Karpas-422 (cell line): Measurements from ENCODE around the gene CEP350. TPM values are rescaled to one million over a fixed set of nuclear protein-coding genes. Genes with fewer than 3 reads are reported as not detected.
"Not testable (repeated sequence)": the region's sequence is repeated elsewhere in the genome, so short reads cannot be mapped to it uniquely, and the experiment has no call there.

Experiments used
- DNase-seq: peaks from one replicate; pipeline ENCODE4 v3.0.0-alpha.2; 2015
- H2AFZ ChIP-seq: fragments of 200-600 bp; sonication (generic); 2 replicates; pipeline ENCODE4 v1.6.1; 2014; ENCODE audit warnings: antibody characterized with exemption, low read length, mixed read lengths
- H3K27ac ChIP-seq: fragments of 200-600 bp; sonication (generic); 2 replicates; pipeline ENCODE4 v1.5.1; 2014; ENCODE audit warnings: mild to moderate bottlenecking, low read length, moderate library complexity
- H3K27me3 ChIP-seq: fragments of 200-600 bp; sonication (generic); 2 replicates; pipeline ENCODE4 v1.6.1; 2014; ENCODE audit warnings: low read length, mixed read lengths
- H3K36me3 ChIP-seq: fragments of 200-600 bp; sonication (generic); 2 replicates; pipeline ENCODE4 v1.6.1; 2014; ENCODE audit warnings: low read length, mixed read lengths; ENCODE audit not compliant: insufficient read depth
- H3K4me1 ChIP-seq: fragments of 200-600 bp; sonication (generic); 2 replicates; pipeline ENCODE4 v1.6.1; 2014; ENCODE audit warnings: mild to moderate bottlenecking, low read length, mixed read lengths
- H3K4me2 ChIP-seq: fragments of 200-600 bp; sonication (generic); 2 replicates; pipeline ENCODE4 v1.6.1; 2014; ENCODE audit warnings: low read length, low read depth, mild to moderate bottlenecking; ENCODE audit not compliant: poor library complexity, severe bottlenecking
- H3K4me3 ChIP-seq: fragments of 200-600 bp; sonication (generic); 2 replicates; pipeline ENCODE4 v1.5.1; 2014; ENCODE audit warnings: mild to moderate bottlenecking, antibody characterized with exemption, low read length, mixed read lengths
- H3K79me2 ChIP-seq: fragments of 200-600 bp; sonication (generic); 2 replicates; pipeline ENCODE4 v1.6.1; 2014; ENCODE audit warnings: mild to moderate bottlenecking, low read length, mixed read lengths
- H3K9ac ChIP-seq: fragments of 200-600 bp; sonication (generic); 2 replicates; pipeline ENCODE4 v1.6.0; 2014; ENCODE audit warnings: low read length
- H3K9me2 ChIP-seq: fragments of 200-600 bp; sonication (generic), shearing (Covaris generic); replicated peaks from 2 replicates; pipeline ENCODE4 v1.6.0; 2014; ENCODE audit warnings: mild to moderate bottlenecking, low read length, moderate library complexity; ENCODE audit not compliant: insufficient read depth
- H3K9me3 ChIP-seq: fragments of 300-700, 200-600 bp; sonication (generic); 2 replicates; pipeline ENCODE4 v1.6.1; 2014; ENCODE audit warnings: low read length, mixed read lengths
- H4K20me1 ChIP-seq: fragments of 200-600 bp; sonication (generic); 2 replicates; pipeline ENCODE4 v1.6.1; 2014; ENCODE audit warnings: mild to moderate bottlenecking, antibody characterized with exemption, low read length, low read depth; ENCODE audit not compliant: insufficient read depth
- total RNA-seq: library from RNA; depleted of rRNA; stranded (reverse); fragments of >200 nt; shearing (Covaris generic); gene quantifications from 2 replicates; pipeline ENCODE4 v1.2.3, GENCODE V29; 2014; ENCODE audit warnings: low replicate concordance

CEP350 gene
- total RNA-seq, 1 experiment from 2014 or later, result 72.3 TPM

DNA sequence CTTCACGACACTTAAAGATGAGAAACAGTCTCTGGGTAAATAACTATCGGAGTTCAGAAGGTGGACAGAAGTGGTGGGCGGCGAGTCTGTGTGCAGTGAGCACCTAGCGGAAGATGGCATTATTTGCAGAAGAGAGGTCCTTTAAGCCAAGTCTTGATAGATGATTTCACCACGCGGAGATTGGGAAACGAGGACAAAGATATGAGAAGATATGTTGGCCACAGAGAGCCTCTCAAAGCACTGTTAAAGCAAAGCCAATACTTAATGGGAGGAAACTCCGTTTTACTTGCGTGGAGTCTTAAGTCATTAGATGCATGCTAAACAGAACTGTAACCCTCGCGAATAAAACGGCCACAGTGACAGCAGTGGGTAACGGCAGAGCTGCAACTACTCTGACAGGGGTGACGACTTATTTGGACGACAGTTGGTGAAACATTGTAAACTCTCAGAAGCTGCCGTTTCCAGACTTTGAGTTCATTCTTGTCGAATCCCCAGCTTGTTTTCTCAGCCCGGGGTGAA lies 577 bp upstream of the CEP350 start:
- peak; percentile 80 for DNase-seq
- H3K4me3 ChIP-seq, result peak overlapping the region; percentile 83
- peaks cover 54% of the 10 kb centered on the region for H3K4me1 ChIP-seq

DNA sequence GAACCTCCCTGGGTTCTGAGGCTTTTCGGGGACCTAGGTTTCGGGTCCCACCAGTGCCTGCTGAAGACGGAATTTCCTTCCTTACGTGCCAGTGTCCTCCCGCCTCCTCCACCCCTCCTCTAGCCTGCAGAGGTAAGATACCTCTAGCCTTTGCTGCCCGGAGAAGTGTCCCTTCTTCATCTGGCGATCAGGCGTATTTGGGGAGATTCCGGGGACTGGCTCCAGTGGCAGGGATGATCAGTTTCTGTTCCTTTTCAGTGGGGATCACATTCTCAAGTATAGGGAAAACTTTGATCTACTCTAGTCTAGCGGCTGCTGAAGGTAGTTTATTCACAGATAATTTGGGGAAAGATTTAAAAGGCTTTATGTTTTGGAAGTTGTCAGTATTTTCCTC lies 674 bp downstream of the CEP350 start:
- Histone ChIP-seq H3K4me1 (peaks cover 54% of the 10 kb centered on the region), H3K79me2 (peaks cover 57% of the 10 kb centered on the region), H3K27me3 (no peaks in the 10 kb centered on the region), H3K4me2 (peak overlapping the region; percentile 99), H3K36me3 (0 out of 2 replicates have a peak, but pooled peaks cover 4% of the 10 kb centered on the region), H3K9me3 (no peaks in the 10 kb centered on the region), H2AFZ (no peak overlapping the region), H3K9ac (peak overlapping the region; percentile 91), H3K27ac (peak overlapping the region; percentile 61), H3K9me2 (no peaks in the 10 kb centered on the region; the same call in 1 of the 2 replicates), H4K20me1 (0 out of 2 replicates have a peak, but pooled peaks cover 5% of the 10 kb centered on the region), H3K4me3 (peak overlapping the region; percentile 83)
- no peak for DNase-seq

More for the DNA sequence above, 577 bp upstream of the CEP350 start:
- no peaks in the 10 kb centered on the region for H3K27me3 ChIP-seq
- peaks cover 45% of the 10 kb centered on the region for H3K79me2 ChIP-seq
- peak overlapping the region; percentile 82 for H3K4me2 ChIP-seq
- peak overlapping the region; percentile 76 for H2AFZ ChIP-seq
- no peaks in the 10 kb centered on the region for H3K9me3 ChIP-seq
- H4K20me1 ChIP-seq, result 0 out of 2 replicates have a peak, but pooled peaks cover 5% of the 10 kb centered on the region
- 0 out of 2 replicates have a peak, but pooled peaks cover 3% of the 10 kb centered on the region for H3K36me3 ChIP-seq
- H3K9ac ChIP-seq, result peak overlapping the region; percentile 75
- peak overlapping the region; percentile 79 for H3K27ac ChIP-seq
- H3K9me2 ChIP-seq, result no peaks in the 10 kb centered on the region; the same call in 1 of the 2 replicates

DNA sequence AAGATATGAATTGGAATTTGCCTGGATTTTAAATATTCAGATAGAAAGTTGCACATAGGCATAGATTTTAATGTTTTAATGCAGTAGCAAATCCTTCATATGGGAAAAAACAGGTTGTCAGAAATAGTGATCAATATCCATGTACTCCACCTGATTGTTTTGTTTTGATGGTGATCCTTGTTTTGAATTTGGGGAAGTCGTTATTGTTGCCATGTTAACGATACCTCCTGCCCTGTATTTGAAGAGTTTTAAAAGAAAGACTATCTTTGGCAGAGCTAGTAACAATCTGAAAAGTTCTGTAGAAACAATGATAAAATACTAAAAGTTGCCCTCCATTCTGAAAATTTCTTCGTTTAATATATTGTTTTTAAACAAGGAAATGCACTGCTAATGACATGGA lies 1.1 kb downstream of the CEP350 start:
- peak overlapping the region; percentile 99 for H3K4me2 ChIP-seq
- peaks cover 61% of the 10 kb centered on the region for H3K79me2 ChIP-seq
- H3K27ac ChIP-seq, result peak overlapping the region; percentile 61

DNA sequence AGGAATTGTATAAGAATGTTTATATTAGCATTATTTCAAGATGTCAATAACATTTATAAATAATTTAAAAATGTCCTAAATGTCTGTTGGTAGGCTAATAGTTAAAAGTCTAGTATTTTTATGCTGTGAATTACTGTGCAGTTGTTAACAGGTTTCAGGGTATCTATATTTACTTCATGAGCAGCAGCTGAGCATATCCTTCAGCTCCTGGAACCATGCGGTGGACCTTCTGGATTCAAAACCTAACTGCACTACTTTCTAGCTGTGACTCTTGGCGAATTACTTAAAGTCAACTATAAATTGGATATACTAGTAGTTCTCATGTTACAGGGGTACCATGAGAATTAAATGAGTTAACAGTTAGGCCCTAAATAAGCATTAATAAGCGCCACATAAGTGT lies 3.7 kb downstream of the CEP350 start:
- Histone ChIP-seq H3K36me3 (peaks cover 6% of the 10 kb centered on the region; the same call in 1 of the 2 replicates), H3K9me2 (no peaks in the 10 kb centered on the region), H4K20me1 (0 out of 2 replicates have a peak, but pooled peaks cover 5% of the 10 kb centered on the region), H3K27me3 (no peaks in the 10 kb centered on the region), H3K9ac (no peak overlapping the region), H3K4me2 (no peak overlapping the region), H3K9me3 (no peaks in the 10 kb centered on the region), H3K27ac (no peak overlapping the region), H2AFZ (no peak overlapping the region), H3K4me3 (no peak overlapping the region), H3K4me1 (peaks cover 34% of the 10 kb centered on the region), H3K79me2 (peaks cover 87% of the 10 kb centered on the region)
- DNase-seq, result no peak

More for the DNA sequence above, 1.1 kb downstream of the CEP350 start:
- Histone ChIP-seq H3K9ac (peak overlapping the region; percentile 91), H3K9me2 (no peaks in the 10 kb centered on the region; the same call in 1 of the 2 replicates), H4K20me1 (0 out of 2 replicates have a peak, but pooled peaks cover 5% of the 10 kb centered on the region), H3K36me3 (0 out of 2 replicates have a peak, but pooled peaks cover 6% of the 10 kb centered on the region), H2AFZ (no peak overlapping the region), H3K9me3 (no peaks in the 10 kb centered on the region), H3K4me3 (peak overlapping the region; percentile 83), H3K4me1 (peaks cover 54% of the 10 kb centered on the region), H3K27me3 (no peaks in the 10 kb centered on the region)
- peak; percentile 68 for DNase-seq

DNA sequence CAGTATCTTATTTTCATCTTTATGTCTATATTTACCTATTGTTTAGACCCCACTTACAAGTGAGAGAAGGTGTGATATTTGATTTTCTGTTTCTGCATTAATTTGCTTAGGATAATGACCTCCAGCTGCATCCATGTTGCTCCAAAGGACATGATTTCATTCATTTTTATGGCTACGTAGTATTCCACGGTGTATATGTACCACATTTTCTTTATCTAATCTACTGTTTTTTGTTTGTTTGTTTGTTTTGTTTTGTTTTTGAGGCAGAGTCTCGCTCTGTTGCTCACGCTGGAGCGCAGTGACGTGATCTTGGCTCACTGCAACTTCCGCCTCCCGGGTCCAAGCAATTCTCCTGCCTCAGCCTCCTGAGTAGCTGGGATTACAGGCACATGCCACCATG lies 7.6 kb downstream of the CEP350 start:
- H3K4me2 ChIP-seq, DNase-seq, H3K9me3 ChIP-seq, H3K36me3 ChIP-seq, H4K20me1 ChIP-seq, H2AFZ ChIP-seq, H3K4me3 ChIP-seq, H3K9ac ChIP-seq, H3K9me2 ChIP-seq, H3K27ac ChIP-seq, H3K27me3 ChIP-seq: not testable (repeated sequence)
- Histone ChIP-seq H3K79me2 (peaks cover 99% of the 10 kb centered on the region), H3K4me1 (peaks cover 14% of the 10 kb centered on the region)

DNA sequence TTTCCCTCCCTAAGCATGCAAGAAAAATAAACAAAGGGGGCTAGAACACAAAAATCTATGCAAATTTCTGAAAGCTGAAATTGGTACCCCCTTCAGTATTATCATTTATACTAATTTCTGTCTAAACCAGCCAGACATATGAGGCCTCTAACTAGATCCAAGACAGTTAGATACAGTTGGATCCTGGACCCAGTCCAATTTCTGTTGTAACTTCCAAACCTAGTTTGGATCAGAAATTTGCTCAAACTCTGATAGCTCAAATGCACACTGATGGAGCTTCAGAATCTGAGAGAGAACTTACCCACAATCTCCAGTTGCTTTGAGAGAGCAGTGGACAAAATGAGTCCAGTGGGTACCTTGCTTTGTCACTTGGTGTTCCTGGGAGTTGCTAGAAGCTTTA lies 11.9 kb downstream of the CEP350 start:
- no peaks in the 10 kb centered on the region for H3K27me3 ChIP-seq
- H3K27ac ChIP-seq, result no peak overlapping the region
- H3K4me2 ChIP-seq, result no peak overlapping the region
- H3K36me3 ChIP-seq, result no peaks in the 10 kb centered on the region; the same call in 1 of the 2 replicates
- no peak overlapping the region for H3K9ac ChIP-seq
- H3K9me3 ChIP-seq, result no peaks in the 10 kb centered on the region
- H3K4me3 ChIP-seq, result no peak overlapping the region
- no peak overlapping the region for H2AFZ ChIP-seq
- H4K20me1 ChIP-seq, result no peaks in the 10 kb centered on the region
- no peak for DNase-seq
- peaks cover 22% of the 10 kb centered on the region for H3K4me1 ChIP-seq
- H3K79me2 ChIP-seq, result peaks cover 100% of the 10 kb centered on the region
- H3K9me2 ChIP-seq, result no peaks in the 10 kb centered on the region

DNA sequence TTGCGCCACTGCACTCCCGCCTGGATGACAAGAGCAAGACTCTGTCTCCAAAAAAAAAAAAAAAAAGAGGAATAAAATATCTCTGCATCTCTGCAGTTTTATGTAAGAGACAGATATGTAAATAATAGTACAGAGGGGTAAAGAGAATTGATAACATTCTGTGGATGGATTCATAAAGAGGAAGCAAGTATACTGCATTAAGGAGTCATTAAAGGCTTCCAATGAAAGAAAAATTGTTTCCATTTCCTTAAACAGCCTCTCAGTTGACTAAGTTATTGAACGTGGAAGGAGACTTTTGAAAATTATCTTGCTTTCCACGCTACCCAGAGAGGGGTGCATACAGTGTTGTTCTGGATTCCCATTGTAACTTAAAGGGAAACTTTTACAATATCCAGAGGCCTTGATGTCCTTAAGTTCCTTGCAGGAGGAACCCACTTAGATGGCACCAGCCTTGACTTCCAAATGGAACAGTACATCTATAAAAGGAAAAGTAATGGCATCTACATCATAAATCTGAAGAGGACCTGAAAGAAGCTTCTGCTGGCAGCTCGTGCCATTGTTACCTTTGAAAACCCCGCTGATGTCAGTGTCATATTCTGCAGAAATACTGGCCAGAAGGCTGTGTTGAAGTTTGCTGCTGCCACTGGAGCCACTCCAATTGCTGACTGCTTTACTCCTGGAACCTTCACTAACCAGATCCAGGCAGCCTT lies 13.8 kb downstream of the CEP350 start:
- Histone ChIP-seq H3K9me3 (no peaks in the 10 kb centered on the region), H3K79me2 (peaks cover 100% of the 10 kb centered on the region), H2AFZ (no peak overlapping the region), H3K4me2 (no peak overlapping the region), H3K27ac (no peak overlapping the region), H3K4me3 (no peak overlapping the region), H3K36me3 (no peaks in the 10 kb centered on the region), H3K27me3 (no peaks in the 10 kb centered on the region), H3K9ac (no peak overlapping the region), H3K9me2 (no peaks in the 10 kb centered on the region), H3K4me1 (peaks cover 32% of the 10 kb centered on the region), H4K20me1 (no peaks in the 10 kb centered on the region)
- DNase-seq, result no peak
